Upper lobe of left lung (tissue), 6 donors: ENCODE data around the gene PCGF1. TPM values are rescaled to one million over a fixed set of nuclear protein-coding genes. Genes with fewer than 3 reads are reported as not detected.
A peak's percentile ranks its signal among the peaks of the same experiment; 100 is the strongest.

Source experiments
- ATAC-seq, 2 donors: fragments of 200-7000 bp; cut with Tn5 transposase; one replicate each; pipeline ENCODE4 v1.9.1; 2022; ENCODE audit warnings: mild to moderate bottlenecking in 2 of 2, moderate library complexity in 2 of 2; ENCODE audit not compliant: low FRiP score in 2 of 2
- DNase-seq, 2 donors: peaks; one replicate each; pipeline ENCODE4 v3.0.0-alpha.2; 2019 to 2020
- H3K27ac ChIP-seq, 4 donors: fragments of 200-600 bp; sonication (generic); one replicate each; pipeline ENCODE4 v1.5.1; 2016 to 2019
- H3K27me3 ChIP-seq, 4 donors: fragments of 200-600 bp; sonication (generic); one replicate each; pipeline ENCODE4 v1.5.1; 2017 to 2019
- H3K36me3 ChIP-seq, 4 donors: fragments of 200-600 bp; sonication (generic); one replicate each; pipeline ENCODE4 v1.5.1; 2016 to 2019
- H3K4me1 ChIP-seq, 4 donors: fragments of 200-600 bp; sonication (generic); one replicate each; pipeline ENCODE4 v1.5.1; 2018 to 2019
- H3K4me3 ChIP-seq, 4 donors: fragments of 200-600 bp; sonication (generic); one replicate each; pipeline ENCODE4 v1.5.1; 2017 to 2019; ENCODE audit warnings: mild to moderate bottlenecking in 2 of 4, moderate library complexity in 1 of 4
- H3K9me3 ChIP-seq, 4 donors: fragments of 200-600 bp; sonication (generic); one replicate each; pipeline ENCODE4 v1.5.1; 2018 to 2019
- CTCF ChIP-seq, 6 experiments: fragments of 450-650 bp in 4 of 6; fragments of 200-600 bp in 2 of 6; sonication (generic) in 2 of 6; IDR thresholded peaks; one replicate each; pipeline ENCODE4 v1.5.1; 2016 to 2019; ENCODE audit warnings: antibody characterized with exemption in 6 of 6
- EP300 ChIP-seq, 4 donors: sonication (generic); formaldehyde crosslinking; IDR thresholded peaks; one replicate each; pipeline ENCODE4 v1.5.1; 2017; ENCODE audit warnings: antibody characterized with exemption in 4 of 4, control low read depth in 2 of 4
- POLR2A ChIP-seq, 4 donors: fragments of 450-650 bp; IDR thresholded peaks; one replicate each; pipeline ENCODE4 v1.5.1; 2016 to 2017; ENCODE audit warnings: antibody characterized with exemption in 4 of 4, mild to moderate bottlenecking in 2 of 4
- POLR2AphosphoS5 ChIP-seq, 2 donors: sonication (generic); formaldehyde crosslinking; IDR thresholded peaks; one replicate each; pipeline ENCODE4 v1.5.1; 2017; ENCODE audit warnings: antibody characterized with exemption in 2 of 2
- WGBS, 2 donors: methylation state at CpG; one replicate each; pipeline ENCODE4 v1.1.5; 2017 to 2018; 5-methylcytosine and 5-hydroxymethylcytosine counted together
- total RNA-seq, 6 donors: library from RNA; depleted of rRNA in 4 of 6; stranded (reverse); fragments of >200 nt in 4 of 6; gene quantifications; one replicate each; pipeline versions ENCODE4 v1.1.0 to v1.2.1, GENCODE V29; 2016 to 2021
- donor health status: DM: no; HTN: no; CAD: no; lungs with moderate emphysema.
- donor health status: DM: no; HTN: yes; CAD: no; lungs with severe emphysema.

PCGF1 gene
- total RNA-seq, 6 donors from 2014 or later, result 15.4 to 43.2 (median 34.6) TPM

- Histone ChIP-seq H3K9me3 (no peaks in the 10 kb centered on the region), H3K4me3 (peak within 1 kb of the TSS; percentile 65 to 94 (median 82)), H3K27ac (peak within 1 kb of the TSS; percentile 90 to 95 (median 94)), H3K36me3 (peaks cover 16 to 46% (median 30%) of the 10 kb centered on the region in 4 donors), H3K4me1 (peaks cover 22 to 35% (median 26%) of the 10 kb centered on the region in 4 donors), H3K27me3 (no peaks in the 10 kb centered on the region)
- ATAC-seq (peak; percentile 97 to 98), DNase-seq (peak; percentile 97 to 100)
- TF ChIP-seq POLR2A (IDR thresholded peaks at IDR 0.05), result peak in 3 of 4 donors; percentile 74 to 91 (median 80)
- peak in 3 of 6 experiments; percentile 14 to 46 (median 45) for TF ChIP-seq CTCF (IDR thresholded peaks at IDR 0.05)
- peak; percentile 93 to 94 for TF ChIP-seq POLR2AphosphoS5 (IDR thresholded peaks at IDR 0.05)
- peak in 2 of 4 donors; percentile 46 to 83 for TF ChIP-seq EP300 (IDR thresholded peaks at IDR 0.05)
- WGBS, 2 donors, result 0% methylated on average over 10 to 41 of the region's 87 CpGs
Observed at GRCh38 chr2:74529357-74530238, 22.1 kb upstream of the PCGF1 start, which contains the start of the genes AUP1 and HTRA2. Gene AUP1 (minus strand): TSS chr2:74529706. CDS start chr2:74529629, 77 bp downstream. Gene HTRA2 (plus strand): TSS chr2:74529933. CDS start chr2:74530007, 74 bp downstream.

- no peak for DNase-seq
- Histone ChIP-seq H3K4me3 (peak overlapping the region; percentile 65 to 94 (median 82)), H3K4me1 (peaks cover 22 to 35% (median 26%) of the 10 kb centered on the region in 4 donors), H3K27me3 (no peaks in the 10 kb centered on the region), H3K27ac (peak overlapping the region; percentile 90 to 95 (median 94)), H3K36me3 (peaks cover 16 to 46% (median 30%) of the 10 kb centered on the region in 4 donors), H3K9me3 (no peaks in the 10 kb centered on the region)
- TF ChIP-seq CTCF (IDR thresholded peaks at IDR 0.05) (no peak), POLR2AphosphoS5 (IDR thresholded peaks at IDR 0.05) (no peak), POLR2A (IDR thresholded peaks at IDR 0.05) (no peak), EP300 (IDR thresholded peaks at IDR 0.05) (no peak)
- WGBS, 2 donors, result 15 to 28% methylated on average over 17 to 29 of the region's 29 CpGs
- peak in 1 of 2 donors; percentile 0 for ATAC-seq
Observed at GRCh38 chr2:74528600-74529356, 21.3 kb upstream of the PCGF1 start.

- peaks cover 16 to 36% (median 25%) of the 10 kb centered on the region in 4 donors for H3K36me3 ChIP-seq
- H3K27ac ChIP-seq, result no peak overlapping the region
- H3K27me3 ChIP-seq, result no peaks in the 10 kb centered on the region
- 87 to 94% methylated on average over 6 to 9 of the region's 9 CpGs for WGBS, 2 donors
- no peak for ATAC-seq
- no peak overlapping the region for H3K4me3 ChIP-seq
- no peaks in the 10 kb centered on the region for H3K9me3 ChIP-seq
- no peak for TF ChIP-seq EP300 (IDR thresholded peaks at IDR 0.05)
- TF ChIP-seq POLR2AphosphoS5 (IDR thresholded peaks at IDR 0.05), result no peak
- H3K4me1 ChIP-seq, result peaks cover 22 to 35% (median 26%) of the 10 kb centered on the region in 4 donors
- no peak for DNase-seq
Observed at GRCh38 chr2:74527741-74528140, 20.2 kb upstream of the PCGF1 start.

- DNase-seq, result no peak
- H3K9me3 ChIP-seq, result no peaks in the 10 kb centered on the region
- no peak overlapping the region for H3K27ac ChIP-seq
- 96 to 98% methylated on average over 11 of the region's 11 CpGs for WGBS, 2 donors
- peaks cover 22 to 30% (median 25%) of the 10 kb centered on the region in 4 donors for H3K4me1 ChIP-seq
- ATAC-seq, result no peak
- H3K27me3 ChIP-seq, result no peaks in the 10 kb centered on the region
- TF ChIP-seq POLR2AphosphoS5 (IDR thresholded peaks at IDR 0.05), result no peak
- no peak for TF ChIP-seq CTCF (IDR thresholded peaks at IDR 0.05)
- TF ChIP-seq EP300 (IDR thresholded peaks at IDR 0.05), result no peak
- TF ChIP-seq POLR2A (IDR thresholded peaks at IDR 0.05), result no peak
- H3K36me3 ChIP-seq, result peaks cover 16 to 28% (median 24%) of the 10 kb centered on the region in 4 donors
- no peak overlapping the region for H3K4me3 ChIP-seq
Observed at GRCh38 chr2:74526649-74527230, 19.2 kb upstream of the PCGF1 start.
